Measurements from ENCODE around the gene GYS2. TPM values are rescaled to one million over a fixed set of nuclear protein-coding genes. Genes with fewer than 3 reads are reported as not detected.
"Not testable (repeated sequence)": the region's sequence is repeated elsewhere in the genome, so short reads cannot be mapped to it uniquely, and the experiment has no call there.

The GYS2 gene
- polyA plus RNA-seq, 1 donor, result 0.24 TPM

DNA sequence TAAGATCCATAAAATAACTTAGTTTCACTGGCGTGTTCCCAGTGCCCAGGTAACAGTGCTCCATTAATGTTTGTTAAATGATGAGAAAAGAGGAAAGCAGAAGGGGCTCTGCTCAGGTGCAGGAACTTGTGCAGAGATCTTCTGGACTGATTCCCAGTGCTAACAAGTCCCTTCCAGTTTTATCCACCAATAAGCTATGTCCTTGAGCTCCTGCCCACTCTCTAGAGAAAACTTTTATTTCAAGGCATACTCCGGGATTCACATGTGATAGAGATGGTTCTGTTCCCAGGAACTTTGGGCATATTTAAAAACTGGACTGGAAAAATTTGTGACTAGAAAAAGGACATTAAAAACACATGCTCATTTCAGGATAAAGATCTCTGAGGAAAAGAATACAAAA is 1.9 kb downstream of the GYS2 start:
- no peak for DNase-seq (ENCODE audit: low read depth)

DNA sequence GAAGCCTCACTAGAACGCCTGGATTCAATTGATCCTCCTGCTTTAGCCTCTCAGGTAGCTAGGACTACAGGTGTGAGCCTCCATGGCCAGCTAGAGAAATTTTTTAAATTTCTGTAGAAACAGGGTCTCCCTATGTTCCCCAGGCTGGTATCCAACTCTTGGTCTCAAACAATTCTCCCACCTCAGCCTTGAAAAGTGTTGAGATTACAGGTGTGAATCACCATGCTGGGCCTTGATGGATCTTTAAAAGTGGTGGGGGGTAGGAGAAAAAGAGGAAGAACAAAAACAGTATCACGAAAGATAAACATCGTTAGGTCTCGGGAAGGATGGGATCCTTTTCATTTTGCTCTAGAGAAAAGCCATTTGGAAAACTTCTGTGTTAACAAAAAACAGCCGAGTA is 4.5 kb downstream of the GYS2 start:
- DNase-seq (ENCODE audit: low read depth), result no peak

DNA sequence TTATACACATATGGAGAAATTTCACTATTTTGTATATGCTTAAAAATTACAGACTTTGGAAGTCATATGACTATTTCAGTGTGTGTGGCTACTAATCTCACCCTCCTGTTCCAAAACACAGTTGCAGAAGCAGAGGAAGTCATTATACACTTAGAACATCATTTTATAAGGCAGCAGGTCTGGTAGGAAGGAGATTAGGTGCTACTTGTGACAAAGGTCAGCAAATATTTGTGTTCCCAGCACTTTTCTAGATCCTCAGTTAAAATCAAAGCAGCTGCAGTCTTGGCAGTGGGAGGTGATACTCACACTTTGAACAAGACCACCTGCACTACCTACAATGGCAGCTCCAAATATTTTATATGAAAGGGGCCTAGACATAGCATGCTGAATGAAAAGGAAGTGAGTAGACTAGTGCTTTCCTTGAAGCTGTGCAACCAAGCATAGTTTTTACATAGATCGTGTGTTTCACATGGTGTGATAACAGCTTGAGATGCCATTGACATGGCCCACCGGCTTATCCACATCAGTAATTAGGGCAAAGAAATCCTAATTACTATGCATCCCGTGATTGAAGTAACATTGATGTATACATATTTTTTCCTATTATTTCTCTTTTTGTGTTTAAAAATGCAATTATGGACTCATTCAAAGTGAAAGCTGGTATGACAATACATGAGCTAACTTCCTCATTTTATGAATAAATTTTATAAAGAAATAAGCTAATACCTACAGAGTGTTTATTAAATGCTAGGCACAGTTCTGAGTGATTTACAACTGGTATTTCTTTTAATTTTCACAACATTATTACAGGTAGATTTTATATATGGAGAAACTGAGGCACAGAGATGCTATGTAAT is 5.3 kb downstream of the GYS2 start:
- DNase-seq (ENCODE audit: low read depth), result no peak

DNA sequence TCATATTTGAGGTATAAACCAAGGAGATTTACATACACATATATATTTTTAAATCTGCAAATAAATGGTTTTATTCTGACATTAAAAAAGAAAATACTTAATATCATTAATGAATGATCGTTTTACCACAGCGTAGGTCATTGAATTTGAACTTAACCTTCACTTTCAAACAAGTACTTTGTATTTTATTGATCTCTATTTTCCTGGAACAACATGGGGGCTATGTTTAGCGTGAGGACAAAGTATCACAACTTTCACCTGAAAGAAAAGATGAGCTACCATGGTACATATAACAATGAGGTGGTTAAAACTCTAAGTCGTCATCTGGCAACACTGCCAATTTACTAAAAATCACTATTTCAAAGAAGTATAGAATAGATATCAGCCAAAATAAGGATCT is 6.0 kb downstream of the GYS2 start:
- DNase-seq (ENCODE audit: low read depth), result no peak

DNA sequence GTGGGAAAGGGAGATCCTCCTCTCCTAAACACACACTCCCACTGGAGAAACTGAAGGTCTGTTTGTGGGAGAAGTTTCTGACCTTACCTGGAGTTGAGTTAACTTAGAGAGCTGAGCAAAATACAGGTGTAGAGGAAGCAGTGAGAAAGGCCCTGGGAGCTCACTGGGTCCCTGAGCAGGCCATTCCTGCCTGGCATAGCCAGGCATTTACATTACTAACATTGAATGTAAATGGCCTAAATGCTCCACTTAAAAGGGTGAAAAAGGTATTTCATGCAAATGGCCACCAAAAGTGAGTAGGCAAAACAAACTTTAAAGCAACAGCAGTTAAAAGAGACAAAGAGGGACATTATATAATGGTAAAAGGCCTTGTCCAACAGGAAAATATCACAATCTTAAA is 9.3 kb downstream of the GYS2 start:
- not testable (repeated sequence) for DNase-seq (ENCODE audit: low read depth)

DNA sequence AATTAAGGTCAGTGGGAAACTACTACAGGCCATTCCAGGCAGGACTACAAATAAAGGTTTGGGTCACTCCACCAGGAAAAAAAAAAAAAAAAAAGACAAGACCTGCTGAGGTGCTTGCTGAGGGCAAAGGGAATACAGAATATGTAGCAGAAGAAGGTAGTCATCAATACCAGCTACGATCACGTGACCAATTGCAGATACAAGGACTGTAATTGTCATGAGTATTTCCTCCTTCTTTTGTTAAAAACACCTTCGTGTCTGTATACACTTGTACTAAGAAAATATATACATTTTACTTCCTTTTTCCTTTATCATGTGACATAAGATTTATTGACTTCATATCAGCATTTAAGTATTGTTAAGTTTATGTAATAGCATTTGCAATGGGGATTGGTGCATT is 19.2 kb downstream of the GYS2 start:
- no peak for DNase-seq (ENCODE audit: low read depth)

DNA sequence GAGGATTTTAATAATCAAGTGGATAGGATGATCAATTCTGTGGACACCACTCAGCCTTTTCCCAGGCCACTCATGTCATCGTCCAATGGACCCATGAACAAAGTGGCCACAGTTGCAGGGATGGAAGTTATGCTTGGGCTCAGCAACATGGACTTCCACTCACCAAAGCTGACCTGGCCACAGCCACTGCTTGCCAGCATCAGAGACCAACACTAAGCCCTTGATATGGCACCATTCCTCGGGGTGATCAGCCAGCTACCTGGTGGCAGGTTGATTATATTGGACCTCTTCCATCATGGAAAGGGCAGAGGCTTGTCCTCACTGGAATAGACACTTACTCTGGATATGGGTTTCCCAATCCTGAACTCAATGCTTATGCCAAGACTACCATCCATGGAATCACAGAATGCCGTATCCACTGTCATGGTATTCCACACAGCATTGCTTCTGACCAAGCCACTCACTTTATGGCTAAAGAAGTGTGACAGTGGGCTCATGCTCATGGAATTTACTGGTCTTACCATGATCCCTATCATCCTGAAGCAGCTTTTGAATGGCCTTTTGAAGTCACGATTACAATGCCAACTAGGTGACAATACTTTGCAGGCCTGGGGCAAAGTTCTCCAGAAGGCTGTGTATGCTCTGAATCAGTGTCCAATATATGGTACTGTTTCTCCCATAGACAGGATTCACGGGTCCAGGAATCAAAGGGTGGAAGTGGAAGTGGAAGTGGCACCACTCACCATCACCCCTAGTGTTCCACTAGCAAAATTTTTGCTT is 20.1 kb downstream of the GYS2 start:
- not testable (repeated sequence) for DNase-seq (ENCODE audit: low read depth)

DNA sequence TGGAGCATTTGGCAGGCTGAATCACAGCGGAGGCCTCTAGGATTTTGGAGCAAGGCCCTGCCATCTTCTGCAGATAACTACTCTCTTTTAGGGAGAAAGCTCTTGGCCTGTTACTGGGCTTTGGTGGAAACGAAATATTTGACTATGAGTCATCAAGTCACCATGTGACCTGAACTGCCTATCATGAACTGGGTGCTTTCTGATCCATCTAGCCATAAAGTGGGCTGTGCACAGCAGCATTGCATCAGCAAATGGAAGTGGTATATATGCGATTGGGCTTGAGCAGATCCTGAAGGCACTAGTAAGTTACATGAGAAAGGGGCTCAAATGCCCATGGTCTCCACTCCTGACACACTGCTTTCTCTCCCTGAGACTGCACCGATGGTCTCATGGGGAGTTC is 21.1 kb downstream of the GYS2 start:
- DNase-seq (ENCODE audit: low read depth), result no peak

DNA sequence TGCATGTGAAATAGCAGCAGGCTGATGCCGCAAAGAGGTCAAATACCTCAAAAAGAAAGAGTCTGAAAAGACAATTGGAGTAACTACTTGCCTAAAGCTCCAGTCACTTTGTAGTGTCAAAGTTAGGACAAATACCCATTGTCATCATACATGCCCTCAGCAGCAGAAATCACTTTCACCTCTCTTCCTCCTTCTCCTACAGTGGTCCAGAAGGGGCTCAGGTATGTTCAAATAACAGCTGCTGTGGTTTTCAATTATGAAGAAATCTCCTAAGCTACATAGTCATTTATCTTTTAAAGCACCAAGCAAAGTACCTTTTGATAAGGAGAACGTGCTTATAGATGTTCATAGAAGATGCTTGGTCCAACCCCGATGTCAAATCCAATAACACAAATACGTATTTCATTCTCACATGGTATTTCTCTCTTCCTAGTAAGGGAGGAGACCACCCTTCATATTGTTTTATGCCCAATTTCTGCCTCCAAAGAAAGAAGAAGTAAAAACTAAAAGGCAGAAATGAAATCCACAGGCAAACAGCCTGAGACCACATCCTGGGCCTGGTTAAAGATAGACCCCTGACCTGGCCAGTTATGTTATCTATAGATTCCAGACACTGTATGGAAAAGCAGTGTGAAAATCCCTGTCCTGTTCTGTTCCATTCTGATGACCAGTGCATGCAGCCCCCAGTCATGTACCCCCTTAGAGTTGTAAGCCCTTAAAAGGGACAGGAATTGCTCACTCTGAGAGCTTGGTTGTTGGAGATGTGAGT is 23.7 kb downstream of the GYS2 start:
- DNase-seq (ENCODE audit: low read depth), result no peak

DNA sequence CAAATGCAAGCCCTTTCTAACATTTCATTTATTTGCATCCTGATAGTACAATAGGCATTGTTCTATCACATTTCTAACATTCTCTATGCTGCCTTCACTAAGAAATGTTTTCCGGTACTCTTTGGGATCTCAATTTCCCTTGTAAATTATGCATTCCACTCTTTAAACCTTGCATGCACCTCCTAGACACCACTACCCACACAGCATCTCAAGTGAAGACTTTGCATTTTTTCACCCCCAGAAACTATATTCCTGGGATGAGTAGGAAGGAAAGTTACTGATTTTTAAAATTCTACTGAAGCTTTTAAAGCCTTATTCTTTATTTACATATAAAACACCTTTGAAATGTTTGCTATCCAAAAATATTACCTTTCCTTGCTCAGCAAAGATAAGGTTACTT is 27.1 kb downstream of the GYS2 start:
- DNase-seq (ENCODE audit: low read depth), result no peak

DNA sequence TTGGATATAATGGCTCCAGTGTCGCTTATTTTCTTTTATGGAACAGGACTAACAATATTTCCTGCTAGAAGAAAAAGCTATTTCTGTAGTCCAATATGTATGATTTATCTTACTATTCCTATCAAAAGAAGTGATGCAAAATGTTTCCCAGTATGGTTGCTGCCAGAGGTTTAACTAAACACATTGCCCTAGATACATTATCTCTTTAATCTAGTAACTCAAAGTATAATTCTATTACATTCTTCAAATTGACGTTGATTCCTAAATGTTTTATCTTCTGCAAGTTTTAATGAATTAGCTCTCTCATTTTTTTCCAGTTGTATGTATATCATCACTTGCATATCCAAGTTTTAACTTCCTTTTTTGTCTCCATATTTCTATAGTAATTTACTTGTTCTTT is 28.2 kb downstream of the GYS2 start:
- DNase-seq (ENCODE audit: low read depth), result no peak

DNA sequence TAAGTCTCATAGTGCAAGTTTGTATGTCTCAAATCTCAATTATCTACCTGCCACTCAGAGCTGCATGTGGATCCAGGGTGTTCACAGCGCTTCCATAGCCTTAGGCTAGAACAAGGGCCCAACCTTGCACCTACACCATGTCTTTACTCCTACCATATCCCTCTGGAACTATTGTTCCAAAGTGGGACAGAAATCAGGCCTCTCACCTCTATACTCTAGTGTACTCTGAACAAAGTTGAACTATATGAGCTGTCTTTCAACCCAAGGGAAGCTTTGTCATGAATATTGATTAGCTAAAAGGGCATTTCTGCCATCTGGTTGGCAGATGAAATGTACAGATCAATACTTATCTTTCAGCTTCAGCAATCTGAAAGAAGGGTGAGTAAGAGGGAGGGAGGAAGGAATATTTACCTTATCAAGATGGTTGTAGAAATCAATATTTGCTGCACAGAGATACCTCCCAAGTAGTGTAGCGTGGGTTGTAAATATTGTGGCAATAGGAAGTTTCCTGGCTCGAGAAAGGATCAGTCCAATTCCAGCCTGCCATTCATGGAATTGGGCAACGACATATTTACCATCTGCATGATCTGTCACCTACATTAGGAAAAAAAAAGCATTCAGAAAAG is 30.8 kb downstream of the GYS2 start:
- no peak for DNase-seq (ENCODE audit: low read depth)

DNA sequence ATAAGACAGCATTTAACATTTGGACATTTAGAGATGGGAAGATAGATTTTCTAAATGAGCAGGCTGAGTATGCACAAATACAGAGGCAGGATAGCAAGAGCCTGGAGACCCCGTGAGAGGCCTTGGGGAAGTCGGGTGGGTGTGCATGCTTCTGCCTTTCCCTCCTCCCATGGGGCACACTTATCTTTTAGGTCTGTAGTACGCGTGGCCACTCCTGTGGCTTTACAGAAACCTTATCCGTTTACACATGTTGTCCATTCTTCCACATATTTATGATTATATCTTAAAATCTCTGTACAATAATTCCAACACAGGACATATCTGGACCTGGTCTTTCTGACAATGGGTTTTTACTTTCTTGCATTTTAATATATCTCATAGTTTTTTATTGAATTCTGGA is 33.6 kb downstream of the GYS2 start:
- no peak for DNase-seq (ENCODE audit: low read depth)

DNA sequence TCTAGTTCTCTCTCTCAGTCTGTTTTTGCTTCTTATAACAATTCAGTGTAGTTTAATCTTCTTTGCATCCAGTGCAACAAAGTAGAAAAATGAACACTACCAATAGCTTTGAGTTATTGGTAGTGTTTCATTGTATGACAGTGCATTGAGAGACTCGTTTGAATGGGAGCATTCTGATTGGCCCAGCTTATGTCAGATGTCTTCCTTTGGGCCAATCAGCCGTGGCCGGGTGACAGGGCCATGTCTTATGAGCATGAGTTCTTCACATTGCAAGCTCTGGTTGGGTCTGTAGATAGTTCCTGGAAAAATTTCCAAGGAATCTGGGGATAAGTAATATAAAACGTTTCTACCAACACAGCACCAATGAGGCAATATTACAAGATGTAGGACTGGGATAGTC is 36.5 kb downstream of the GYS2 start:
- DNase-seq (ENCODE audit: low read depth), result no peak

DNA sequence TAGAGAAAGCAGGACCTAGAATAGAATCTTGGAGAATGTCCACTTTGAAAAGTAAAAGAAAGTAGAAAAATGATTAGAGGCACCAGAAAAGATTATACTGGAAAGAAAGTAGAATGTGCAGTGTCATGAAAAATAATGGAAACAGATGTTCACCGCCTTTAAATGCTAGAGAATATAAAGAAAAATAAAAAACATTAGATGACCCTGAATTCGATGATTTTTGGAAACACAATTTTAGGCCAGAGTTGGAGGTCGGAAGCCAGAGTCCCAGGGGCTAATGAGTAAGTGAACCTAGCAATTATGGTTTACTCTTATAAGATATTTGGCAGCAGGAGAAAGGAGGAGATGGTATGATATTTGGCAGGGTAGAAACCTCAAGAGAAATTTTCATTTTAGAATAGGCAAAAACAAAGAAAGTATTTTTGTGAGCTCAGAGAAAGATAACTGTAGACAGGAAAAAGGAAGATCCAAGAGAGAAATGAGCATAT is 37.7 kb downstream of the GYS2 start:
- DNase-seq (ENCODE audit: low read depth), result no peak

DNA sequence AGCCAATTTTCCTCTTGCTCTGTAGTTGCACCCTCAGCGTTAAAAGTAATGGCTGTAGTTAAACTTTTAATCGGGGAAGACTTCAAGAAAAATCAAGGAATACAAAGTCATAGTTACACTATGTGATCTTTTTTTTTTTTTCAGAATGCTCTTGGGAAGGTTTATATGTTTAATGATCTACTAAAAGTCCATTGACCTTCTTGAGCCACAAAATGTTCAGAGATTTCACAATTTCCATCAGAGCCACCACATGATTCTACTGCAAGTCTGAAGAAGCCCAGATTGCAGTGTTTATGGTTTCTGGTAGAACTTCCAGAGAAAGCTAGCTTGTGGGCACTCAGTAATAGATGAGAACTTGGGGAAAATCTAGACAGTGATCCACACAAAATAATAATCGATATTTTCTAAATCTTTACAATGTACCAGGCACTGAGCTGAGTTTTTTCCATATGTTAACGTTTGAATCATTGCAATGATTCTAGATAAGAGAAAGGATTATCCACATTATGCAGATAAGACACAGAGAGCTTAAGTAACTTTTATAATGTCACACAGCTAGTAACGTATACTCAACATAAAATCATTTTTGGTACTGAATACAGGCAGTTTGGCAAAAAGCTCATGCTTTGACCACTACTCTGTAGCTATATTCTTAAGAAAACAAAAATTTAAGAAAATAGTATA is 38.3 kb downstream of the GYS2 start:
- no peak for DNase-seq (ENCODE audit: low read depth)

DNA sequence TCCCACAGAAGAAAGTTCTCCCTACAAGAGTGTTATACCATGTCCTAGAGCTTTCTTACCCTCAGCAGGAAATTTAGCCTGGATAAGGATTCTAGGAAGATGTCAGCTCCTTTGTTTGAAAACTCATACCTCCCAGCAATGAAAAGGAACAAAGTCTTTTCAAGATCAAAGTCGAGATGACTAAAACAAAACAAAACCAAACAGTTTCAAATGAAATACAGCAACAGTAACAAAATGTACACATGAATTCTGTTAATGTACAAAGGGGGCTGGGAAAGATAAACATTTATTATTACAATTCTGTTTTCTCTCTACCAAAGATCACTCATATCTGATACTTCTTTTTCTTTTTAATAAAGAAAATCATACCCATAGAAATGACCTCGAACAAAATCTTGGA is 41.8 kb downstream of the GYS2 start:
- no peak for DNase-seq (ENCODE audit: low read depth)

DNA sequence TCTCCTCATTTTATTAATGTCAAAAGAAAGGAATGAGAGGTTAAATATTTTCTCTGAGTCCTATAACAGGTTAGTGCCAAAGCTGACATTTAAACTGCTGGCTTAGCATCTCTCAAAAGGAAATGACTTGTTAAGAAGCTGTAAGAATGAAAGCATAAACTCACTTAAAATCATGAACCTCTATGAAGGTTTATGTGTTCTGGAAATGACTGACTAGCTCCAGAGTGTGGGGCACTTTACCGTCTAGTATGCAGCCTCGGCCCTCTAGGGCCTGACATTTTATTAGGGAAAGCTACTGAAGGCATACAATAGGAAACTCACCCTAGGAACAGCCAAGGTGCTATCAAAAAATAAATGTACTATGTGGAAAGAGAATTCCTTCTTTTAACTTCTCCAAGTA is 43.5 kb downstream of the GYS2 start:
- DNase-seq (ENCODE audit: low read depth), result no peak

DNA sequence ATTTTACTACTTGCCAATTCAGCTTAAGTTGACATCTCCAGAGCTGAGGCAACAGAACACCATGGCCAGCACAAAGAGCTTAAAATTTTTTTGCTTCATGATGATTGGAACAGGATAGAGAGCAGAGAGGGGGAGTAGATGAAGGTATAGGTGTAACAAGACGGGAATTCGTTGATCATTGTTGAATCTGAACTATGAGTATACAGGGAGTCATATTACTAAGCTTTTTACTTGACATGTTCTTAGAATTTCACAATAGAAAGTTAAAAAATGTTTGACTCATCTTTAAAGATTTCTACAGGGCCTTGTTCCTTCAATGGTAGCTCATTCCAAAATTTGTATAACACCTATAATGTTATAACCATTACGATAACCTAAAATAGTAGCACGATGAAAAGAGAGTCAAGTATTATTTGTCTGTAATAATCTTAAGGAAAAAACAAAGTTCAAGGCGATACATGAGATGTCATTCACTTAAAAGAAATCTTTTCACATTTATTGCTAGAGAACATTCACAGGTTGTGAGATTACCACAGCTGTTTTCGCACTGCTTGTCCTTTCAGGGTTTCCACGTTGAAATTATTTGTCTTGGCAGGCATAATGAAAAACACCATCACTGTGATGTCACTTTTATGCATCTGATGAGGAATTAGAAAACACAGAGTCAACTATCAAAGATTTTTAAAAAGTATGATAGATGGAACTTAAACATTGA is 44.6 kb downstream of the GYS2 start:
- DNase-seq (ENCODE audit: low read depth), result no peak

DNA sequence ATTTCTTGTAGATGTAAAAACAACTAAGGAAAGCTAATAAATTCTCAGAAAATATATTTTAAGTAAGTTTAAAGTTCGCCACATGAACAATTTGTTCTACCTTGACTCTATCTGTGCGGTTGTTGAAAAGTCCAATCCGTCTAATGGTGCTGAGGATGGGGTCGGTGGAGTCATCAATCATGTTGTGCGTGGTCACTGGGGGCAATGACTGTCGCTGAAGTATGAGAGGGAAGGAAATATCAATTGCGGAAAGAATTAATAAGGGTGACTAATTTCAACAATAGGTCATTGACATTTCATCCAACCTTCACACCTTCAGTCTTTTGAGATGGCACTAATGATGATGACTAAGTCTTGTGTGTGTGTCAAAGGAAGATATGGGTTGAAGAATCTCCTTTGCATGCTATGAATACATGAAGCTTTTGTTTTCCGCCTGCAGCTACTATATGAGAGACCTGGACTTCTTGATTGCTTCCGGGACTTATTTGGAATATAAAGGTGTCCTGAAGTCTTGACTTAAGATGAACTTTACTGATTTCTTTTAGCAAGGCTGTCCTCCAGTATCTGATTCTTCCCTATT is 46.5 kb downstream of the GYS2 start:
- DNase-seq (ENCODE audit: low read depth), result no peak
